ENCODE results near the gene DMRT1.

DMRT1 gene

DNA sequence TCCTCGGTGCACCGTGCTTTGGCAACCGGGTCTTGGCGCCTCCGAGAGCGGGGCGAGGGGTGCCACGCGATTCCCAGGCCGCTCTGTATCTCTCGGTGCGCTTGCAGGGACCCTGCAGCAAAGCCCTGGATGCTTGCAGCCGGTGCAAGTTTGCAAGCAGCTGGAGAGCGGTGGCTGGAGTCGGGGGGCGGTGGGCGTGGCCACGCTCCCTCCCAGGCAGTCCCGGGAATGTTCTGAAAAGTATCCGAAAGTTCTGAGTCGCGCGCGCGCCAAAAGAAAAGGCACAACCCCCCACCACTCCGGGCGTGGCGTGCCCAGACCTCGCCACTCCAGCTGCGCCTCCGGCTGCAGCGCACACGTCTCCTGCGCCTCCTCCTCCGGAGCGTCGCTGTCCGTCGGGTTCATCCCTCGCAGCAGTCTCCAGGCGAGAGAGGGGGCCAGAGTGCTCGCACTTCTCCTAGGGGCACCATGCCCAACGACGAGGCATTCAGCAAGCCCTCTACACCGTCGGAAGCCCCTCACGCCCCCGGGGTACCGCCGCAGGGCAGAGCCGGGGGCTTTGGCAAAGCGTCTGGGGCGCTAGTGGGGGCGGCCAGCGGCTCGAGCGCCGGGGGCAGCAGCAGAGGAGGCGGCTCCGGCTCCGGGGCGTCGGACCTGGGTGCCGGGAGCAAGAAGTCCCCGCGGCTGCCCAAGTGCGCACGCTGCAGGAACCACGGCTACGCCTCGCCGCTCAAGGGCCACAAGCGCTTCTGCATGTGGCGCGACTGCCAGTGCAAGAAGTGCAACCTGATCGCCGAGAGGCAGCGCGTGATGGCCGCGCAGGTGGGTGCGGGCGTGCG, at the start of gene DMRT1:
Gene DMRT1 (plus strand): TSS at position 327 of the 839 bp plus-strand sequence. CDS start 142 bp downstream, at position 469.
- FAIRE-seq (no peak), DNase-seq (ENCODE audit: insufficient read length, low spot score) (no peak)

- FAIRE-seq (no peak), DNase-seq (ENCODE audit: insufficient read length, low spot score) (no peak)
Measured at GRCh38 chr9:792331-793260, 48.9 kb upstream of the DMRT1 start.

- DNase-seq (ENCODE audit: insufficient read length, low spot score) (no peak), FAIRE-seq (no peak)
Measured at GRCh38 chr9:794386-794785, 47.1 kb upstream of the DMRT1 start.

- DNase-seq (ENCODE audit: insufficient read length, low spot score): no peak
- FAIRE-seq: no peak
Measured at GRCh38 chr9:795869-796268, 45.6 kb upstream of the DMRT1 start.

DNA sequence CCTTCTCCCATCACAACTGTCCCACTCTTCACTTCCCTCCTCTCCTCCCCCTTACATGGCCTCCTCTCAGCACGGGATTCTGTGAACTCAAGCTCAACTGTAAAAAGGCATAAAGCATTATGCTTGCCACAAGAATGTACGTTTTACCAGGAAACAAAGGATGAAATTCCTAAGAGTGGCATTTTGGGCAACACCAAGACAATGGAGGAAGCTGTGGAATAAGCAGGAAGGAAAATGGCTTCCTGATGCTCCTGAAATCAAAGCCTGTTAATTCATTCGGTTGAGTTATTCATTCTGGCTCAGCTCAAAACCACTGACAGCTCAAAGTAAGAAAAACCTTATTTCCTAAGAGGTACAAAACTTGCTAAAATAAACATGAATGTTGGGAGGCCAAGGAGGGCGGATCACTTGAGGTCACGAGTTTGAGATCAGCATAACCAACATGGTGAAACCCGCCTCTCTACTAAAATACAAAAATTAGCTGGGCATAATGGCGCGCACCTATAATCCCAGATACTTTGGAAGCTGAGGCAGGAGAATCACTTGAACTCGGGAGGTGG, 40.8 kb upstream of the DMRT1 start:
- FAIRE-seq: no peak

DNA sequence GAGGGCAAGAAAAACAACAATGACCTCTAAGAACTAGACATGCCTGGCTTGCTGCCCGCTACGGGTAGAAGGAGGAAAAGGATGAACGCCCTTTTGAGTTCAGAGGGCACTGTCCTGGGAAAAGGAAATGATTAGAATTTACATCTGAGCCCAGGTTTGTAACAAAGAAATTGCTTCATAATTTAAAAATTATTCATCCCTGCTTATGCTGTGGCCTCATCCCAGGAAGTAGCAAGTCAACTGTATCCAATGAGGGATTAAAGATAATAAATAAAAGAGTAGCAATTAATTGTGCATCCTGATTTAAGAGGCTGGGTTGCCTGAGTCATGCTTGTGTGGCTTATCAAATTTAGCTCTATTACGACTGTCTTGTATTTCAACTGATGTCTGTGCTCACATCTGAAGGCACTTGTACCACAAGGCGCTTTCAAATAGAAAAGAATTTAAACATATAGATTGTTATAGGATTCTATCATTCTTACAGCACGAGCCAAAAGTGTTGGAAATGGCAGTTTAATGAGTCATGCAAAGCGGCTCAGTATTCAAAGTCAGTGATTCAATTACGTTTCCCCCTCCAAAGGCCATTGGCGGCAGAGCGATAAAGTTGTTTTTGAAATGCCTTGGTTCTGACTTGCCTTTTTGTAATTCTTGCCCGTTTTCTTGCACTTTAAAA, 40.0 kb upstream of the DMRT1 start:
- FAIRE-seq (no peak), DNase-seq (ENCODE audit: insufficient read length, low spot score) (no peak)

More for the DNA sequence above, 40.8 kb upstream of the DMRT1 start:
- no peak for DNase-seq (ENCODE audit: insufficient read length, low spot score)

DNA sequence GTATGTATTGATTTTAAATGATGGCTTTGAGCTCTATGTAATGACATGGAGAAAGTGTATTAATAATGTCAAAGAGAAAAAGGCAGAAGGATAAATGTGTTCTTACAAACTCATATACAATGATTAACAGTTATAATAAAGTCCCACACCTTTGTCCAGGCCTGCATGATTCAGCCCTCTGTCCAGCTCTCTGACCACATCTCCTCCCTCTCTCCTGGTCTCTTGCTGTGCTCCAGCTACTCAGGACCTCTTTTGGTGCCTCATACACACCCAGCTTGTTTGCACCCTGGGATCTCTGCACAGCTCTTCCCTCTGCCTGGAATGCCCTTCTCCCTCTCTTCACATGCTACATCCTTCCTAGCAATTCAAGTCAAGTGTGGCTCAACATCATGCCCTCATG, 37.5 kb upstream of the DMRT1 start:
- DNase-seq (ENCODE audit: insufficient read length, low spot score): no peak
- FAIRE-seq: no peak

DNA sequence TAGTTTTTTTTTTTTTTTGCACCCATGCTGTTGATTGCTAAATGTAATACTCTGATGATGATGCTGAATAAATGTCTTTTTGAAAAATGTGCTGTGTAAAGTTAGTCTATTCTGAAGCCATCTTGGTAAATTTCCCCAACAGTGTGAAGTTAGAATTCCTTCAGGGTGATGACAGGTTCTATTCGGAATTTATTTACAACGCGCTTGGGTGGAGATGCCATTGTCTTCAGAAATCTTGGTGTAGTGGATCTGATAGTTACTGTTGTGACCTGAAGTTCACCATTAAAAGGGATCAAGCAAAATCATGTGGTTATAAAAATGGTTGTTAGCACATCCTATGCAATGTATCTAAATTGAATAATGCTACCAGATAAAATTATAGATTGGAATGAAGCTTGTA, 36.3 kb upstream of the DMRT1 start:
- FAIRE-seq (no peak), DNase-seq (ENCODE audit: insufficient read length, low spot score) (no peak)

DNA sequence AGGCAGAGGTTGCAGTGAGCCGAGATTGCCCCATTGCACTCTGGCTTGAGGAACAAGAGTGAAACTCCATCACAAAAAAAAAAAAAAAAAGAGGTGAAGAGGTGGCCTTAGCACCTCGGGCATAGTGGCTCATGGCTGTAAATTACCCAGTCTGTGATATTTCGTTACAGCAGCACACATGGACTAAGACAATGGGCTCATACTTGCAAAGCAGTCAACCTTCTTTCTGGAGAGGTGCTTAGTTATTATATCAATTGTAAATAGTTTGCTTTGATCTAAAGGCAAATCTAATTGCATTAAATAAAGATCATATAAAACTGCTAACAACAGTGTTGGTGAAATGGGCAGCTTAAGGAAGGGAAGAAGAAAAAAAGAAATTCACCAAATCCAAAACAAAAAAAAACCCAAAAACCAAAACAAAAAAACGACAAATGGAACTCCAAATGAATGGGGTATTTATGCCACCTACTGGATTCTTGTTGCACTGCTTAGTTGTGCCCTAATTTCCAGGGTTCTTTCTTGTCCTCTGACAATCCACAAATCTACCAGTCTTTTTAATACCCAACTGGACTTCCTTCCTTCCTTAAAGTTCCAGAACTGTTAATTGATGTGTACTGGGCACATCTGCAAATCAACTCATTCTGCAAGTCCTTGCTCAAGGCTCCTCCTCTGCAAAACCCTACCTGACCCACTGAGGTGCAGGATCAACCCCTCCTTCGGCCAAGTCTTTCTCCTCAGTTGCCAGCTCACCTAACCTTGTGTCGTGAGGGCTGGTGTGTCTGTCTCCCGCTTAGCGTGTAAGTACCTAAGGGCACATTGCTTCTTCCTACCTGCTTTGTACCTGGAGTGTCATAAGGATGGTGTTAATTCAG, 35.0 kb upstream of the DMRT1 start:
- DNase-seq (ENCODE audit: insufficient read length, low spot score) (no peak), FAIRE-seq (peak; percentile 90)

GRCh38 chr9:811106-811531, 30.4 kb upstream of the DMRT1 start:
- no peak for DNase-seq (ENCODE audit: insufficient read length, low spot score)
- no peak for FAIRE-seq

- DNase-seq (ENCODE audit: insufficient read length, low spot score): no peak
- no peak for FAIRE-seq
Measured at GRCh38 chr9:818958-819357, 22.5 kb upstream of the DMRT1 start.

DNA sequence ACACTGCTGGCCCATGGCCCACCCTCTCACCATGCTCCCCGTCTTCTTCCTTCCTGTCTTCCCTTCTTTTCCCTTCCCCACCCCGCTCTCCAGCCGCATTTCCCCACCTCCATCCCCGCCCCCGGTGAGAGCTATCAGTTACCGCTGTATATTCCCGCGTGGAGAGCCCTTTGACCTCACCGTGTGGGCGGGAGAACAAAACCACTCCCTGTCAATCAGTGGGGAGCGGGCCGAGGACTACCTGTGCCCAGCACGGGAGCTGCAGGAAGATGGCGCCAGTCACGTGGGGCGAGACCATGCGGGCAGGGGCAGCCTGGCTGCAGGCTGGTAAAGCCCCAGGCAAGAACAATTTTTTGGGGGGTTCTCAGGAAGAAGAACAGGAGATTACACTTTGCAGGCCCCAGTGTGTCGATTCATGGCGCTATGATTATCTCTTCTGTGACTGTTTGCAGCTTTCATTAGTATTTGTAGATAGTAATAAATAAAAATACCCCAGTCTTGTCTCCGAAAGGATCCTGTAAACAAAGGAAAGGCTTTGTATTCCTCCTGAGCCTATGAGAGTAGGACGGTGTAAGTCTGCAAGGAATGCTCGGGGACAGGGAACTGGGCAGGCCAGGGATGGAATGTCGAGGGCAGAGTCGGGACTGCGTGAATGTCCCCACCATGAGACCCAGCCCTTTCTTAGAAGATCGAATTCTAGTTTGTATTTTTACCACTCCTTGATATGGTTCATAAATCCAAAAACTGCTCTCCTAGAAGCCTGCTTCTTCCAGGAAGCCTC, 14.8 kb upstream of the DMRT1 start:
- DNase-seq (ENCODE audit: insufficient read length, low spot score): no peak
- FAIRE-seq: no peak

DNA sequence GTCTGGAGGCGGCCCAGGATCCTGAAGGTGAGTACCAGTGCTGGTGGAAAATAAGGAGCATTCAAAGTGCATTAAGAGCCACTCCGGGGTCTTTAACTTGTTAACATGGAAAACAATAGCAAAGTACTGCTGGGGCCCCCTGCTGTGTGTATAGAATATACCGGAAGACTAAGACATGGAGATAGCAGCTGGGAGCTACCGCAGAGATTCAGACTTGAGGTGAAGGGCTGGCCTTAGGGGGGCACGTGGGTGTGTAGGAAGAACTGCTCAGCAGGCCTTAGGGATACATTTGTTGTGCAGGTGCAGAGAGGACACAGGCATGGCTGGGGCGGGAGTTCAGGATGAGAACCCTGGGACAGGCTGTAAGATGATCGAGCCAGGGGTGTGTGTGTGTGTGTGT, 1.2 kb upstream of the DMRT1 start:
- no peak for FAIRE-seq
- no peak for DNase-seq (ENCODE audit: insufficient read length, low spot score)

GRCh38 chr9:842635-843426, 1.3 kb downstream of the DMRT1 start:
- no peak for DNase-seq (ENCODE audit: insufficient read length, low spot score)
- no peak for FAIRE-seq

- FAIRE-seq (no peak), DNase-seq (ENCODE audit: insufficient read length, low spot score) (no peak)
Measured at GRCh38 chr9:843427-843785, 1.9 kb downstream of the DMRT1 start.

DNA sequence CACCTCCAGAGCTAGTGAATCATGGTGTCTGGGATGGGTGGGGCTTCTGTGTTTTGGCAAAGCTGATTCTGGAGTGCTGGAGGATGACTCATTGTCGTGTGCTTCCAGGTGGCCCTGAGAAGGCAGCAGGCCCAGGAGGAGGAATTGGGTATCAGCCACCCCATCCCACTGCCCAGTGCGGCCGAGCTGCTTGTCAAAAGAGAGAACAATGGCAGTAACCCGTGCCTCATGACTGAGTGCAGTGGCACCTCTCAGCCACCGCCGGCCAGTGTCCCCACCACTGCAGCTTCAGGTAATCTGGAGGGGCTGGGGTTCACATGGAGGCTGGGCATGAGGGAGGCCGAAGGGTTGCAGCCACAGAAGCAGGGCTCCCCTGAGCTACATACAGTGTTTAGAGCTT, 5.4 kb downstream of the DMRT1 start:
- DNase-seq (ENCODE audit: insufficient read length, low spot score) (no peak), FAIRE-seq (no peak)

DNA sequence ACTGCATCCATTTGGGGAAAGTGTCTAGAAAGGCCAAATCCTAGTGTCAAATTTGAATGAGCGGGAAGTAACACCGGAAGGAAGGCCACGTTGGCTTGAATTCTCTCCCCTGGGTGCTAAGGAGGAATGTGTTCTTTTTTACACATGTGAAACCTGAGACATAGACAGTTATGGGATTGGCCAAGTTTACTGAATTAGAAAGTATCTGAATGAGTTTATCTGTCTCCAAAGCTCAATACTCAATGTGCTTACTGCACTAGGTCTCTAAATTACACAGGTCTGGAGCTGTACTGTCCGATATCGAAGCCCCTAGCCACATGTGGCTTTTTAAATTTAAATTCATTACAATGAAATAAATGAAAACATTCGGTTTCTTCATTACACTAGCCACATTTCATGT, 6.0 kb downstream of the DMRT1 start:
- DNase-seq (ENCODE audit: insufficient read length, low spot score) (no peak), FAIRE-seq (no peak)

GRCh38 chr9:849431-849830, 7.9 kb downstream of the DMRT1 start:
- DNase-seq (ENCODE audit: insufficient read length, low spot score) (no peak), FAIRE-seq (no peak)

Data from GM19239 (cell line).